SK-N-DZ (cell line): ENCODE measurements around the gene SLC16A7.

Experiments
- DNase-seq: peaks from one replicate; pipeline ENCODE4 v3.0.0-alpha.2; 2015; ENCODE audit warnings: low spot score

The SLC16A7 gene

DNA sequence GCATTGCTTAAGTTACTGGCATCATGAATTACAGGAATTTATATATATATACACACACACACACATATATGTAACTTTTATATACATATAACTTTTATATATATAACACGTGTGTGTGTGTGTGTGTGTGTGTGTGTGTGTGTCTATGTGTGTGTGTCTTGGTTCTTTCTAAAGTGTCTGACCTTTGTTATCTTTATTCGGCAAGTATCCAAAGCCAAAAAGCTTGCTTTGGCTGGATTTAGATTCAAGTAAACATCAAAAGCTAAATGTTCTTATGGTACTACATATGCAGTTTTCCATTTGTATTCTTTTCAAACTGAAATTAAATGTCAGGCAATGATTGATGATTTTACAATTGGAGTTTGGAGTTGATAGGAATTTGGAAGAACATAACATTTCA, 69.9 kb downstream of the SLC16A7 start:
- no peak for DNase-seq

DNA sequence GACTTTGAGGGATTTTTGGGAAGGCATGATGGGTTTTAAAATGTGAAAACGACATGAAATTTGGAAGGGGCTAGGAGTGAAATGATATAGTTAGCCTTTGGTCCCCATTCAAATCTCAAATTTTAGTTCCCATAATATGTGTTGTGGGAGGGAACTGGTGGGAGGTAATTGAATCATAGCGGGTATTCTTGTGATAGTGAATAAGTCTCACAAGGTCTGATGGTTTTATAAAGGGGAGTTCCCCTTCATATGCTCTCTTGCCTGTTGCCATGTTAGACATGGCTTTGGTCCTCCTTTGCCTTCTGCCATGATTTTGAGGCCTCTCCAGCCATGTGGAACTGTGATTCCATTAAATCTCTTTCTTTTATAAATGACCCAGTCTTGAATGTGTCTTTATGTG, 72.8 kb downstream of the SLC16A7 start:
- DNase-seq: no peak

DNA sequence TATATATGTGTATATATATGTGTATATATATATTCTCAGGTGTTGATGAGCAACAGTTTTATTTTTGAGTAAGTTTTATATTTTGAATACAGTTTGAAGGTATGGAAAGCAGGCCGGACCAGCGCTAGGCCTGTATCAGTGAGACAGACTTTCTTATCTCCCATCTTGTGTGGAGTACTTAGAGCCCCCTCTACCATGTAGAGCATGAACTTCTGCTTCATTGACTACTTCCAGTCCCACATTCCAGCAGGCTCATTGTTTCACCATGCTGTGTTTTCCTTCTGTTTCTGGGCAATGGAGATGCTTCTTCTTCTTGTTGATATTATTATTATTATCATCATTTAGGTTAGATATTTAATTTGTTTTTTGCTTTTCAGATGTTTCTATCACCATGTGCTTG, 76.4 kb downstream of the SLC16A7 start:
- no peak for DNase-seq

DNA sequence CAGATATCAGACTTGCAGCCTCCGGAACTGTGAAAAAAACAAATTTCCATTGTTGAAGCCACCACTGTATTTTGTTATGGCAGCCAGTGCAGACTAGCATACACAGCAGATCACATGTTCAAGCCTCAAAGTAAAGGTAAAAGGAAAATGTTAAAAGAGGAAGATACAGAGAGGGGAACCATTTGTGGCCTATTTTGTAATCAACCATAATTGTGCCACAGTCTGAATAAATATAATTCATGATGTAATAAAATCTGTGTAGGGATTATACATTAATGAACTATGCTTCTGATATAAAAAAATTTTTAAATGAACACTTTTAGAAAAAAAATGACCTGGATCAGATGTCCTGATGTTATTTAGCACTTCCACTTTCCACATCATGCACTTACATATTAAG, 79.6 kb downstream of the SLC16A7 start:
- no peak for DNase-seq

DNA sequence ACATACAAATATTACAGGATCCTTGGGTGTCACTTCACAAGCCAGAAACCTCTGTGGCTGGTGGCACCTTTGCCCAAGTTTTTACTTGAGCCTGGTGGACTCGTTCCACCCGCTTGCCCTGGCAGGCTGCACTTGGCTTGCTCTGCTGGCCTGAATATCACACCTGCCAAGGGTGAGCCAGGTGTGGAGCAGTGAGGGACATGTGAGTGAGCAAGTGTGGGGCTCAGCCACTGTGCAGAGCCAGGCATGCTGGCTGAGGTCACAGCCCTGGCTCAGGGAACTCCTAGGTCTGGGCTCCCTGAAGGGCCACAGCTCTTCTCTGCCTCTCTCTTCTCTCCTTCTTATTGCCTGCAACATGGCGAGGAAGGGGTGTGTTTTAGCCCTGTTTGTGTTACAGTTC, 82.0 kb downstream of the SLC16A7 start:
- DNase-seq: no peak

DNA sequence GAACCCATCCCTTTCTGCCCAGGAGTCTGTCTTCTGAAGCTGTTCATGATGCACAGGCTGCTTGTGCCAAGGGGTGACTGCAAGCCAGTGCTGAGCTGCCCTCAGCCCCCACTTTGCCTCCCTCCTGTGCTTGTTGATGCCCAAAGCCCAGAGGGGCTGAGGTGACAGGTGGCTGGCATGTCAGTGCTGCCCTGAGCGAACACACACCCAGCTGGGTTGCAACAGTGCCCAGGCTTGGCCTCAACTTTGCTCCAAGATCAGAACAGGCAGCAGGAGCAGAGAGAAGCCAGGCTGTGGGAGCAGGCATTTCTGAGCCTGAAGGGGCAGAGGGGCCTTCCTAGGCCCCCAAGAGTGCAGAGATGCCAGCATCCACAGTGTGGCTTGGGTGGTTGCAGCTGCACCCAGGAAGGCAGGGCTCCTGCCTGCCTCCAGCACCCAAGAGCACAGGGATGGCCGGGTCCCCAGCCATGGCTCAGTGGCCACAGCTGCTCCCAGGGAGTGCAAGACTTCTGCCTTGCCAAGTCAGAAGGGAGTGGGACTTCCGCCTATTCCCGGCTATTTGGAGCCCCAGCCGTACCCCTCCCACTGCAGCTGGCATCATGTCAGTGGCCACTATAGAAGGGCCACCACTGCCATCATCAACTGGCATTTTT, 83.1 kb downstream of the SLC16A7 start:
- no peak for DNase-seq

DNA sequence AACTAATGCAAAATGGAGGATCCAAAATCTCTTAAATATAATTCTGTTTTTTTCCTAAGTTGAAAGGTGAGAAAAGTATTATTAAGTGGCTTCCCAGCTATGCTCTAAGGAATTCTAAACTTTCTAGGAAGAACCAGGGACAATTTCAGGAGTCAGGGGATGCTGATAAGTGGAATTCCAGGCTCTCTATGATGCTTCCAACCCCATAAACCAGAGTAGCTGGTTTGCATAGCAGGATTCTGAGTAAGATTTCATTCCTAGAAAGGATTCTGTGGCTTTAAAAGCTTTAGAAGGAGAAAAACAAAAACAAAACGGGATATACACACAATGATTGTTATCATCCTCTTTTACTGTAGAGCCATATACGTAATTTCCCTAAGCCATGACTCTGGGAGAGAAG, 93.9 kb downstream of the SLC16A7 start:
- no peak for DNase-seq

DNA sequence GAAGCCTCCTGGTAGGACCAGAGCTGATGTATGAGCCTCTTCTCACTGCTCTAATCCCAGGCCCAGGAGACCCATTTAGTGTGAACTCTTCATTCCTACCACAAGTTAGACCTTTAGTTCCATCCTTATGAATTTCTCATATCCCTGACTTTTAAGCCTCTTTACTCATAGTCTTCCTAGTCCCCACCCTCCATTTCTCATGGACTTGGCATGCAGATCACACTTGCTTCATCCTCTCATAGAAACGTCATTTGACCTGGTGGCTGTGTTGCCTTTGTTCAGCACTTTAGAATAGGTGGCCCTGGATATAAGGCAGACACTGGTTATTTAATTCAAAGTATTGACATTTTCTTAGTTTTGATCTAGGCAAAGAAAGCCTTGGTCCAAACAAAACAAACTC, 99.5 kb downstream of the SLC16A7 start:
- DNase-seq: no peak

DNA sequence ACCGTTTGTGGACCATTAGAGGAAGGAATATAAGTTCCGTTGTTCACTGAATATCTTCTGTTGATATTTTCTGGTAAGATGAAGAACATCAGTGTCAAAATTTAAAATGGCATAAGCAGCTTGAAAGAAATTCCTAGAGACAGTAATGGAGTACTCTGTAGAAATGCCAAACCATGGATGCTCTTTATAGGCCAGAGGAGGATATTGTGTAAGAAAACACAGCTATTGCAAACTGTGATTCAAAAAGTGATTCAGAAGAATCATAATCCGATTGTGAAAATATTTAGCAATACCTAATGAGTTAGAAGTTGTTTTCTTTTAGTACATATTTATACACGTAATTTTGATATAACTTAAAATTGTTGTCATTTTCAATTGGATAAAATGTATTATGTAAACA, 102.8 kb downstream of the SLC16A7 start:
- DNase-seq: no peak

DNA sequence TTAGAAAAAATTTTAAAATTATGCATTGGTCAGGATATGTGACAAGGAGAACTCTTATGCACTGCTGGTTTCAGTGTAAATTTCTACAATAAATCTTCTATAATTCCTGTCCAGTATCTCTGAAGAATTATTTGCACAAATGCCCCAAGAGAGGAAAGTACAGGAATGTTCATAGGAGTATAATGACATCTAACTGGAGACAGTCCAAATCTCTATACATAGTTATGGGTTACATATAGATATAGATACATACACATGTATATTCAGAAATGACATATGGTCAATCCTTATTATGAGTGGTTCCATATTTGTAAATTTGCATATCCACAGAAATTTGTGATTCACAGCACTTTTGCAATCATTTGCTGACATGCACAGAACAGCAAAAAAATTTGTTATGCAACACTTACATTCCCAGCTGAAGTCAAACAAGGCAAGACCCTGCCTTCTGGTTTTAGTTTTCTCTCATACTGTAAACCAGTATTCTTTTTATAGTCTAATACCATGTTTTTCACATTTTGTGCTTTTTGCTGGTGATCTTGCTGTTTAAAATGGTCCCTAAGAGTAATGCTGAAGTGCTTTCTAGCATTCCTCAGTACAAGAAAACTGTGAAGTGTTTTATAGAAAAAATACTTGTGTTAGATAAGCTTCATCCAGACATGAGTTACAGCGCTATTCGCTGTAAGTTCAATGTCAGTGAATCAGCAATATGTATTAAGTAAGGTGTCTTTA, 103.8 kb downstream of the SLC16A7 start:
- DNase-seq: no peak

DNA sequence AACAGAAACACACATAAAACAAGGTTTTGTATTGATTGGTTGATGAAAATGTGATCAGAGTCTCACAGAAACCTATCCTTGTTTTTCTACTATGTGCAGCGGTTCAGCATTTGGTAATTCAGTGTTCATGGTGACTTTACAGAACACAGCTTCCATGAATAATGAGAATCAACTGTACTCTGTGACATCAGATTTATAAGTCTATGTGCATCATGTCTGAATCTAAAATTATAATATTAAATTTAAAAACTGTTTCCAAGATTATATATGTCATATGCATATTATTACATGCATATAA, 104.3 kb downstream of the SLC16A7 start:
- DNase-seq: no peak

DNA sequence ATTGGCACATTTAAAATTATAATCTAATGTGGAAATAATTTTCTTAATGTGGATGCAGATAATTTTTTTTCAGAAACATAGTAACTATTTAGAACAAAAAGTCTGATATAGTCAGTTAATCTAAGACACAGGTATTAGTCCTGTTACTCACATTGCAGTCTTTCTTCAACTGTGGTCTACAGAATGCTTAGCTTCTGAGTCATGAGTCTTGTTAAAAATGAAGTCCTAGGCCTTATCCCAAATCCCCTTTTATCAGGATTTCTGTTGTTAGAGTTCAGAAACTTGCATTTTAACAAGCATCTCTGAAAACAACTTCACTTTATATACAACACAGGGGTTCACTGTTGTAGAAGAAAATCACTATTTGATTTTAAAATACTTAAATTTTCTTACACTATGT, 112.2 kb downstream of the SLC16A7 start:
- DNase-seq: no peak

DNA sequence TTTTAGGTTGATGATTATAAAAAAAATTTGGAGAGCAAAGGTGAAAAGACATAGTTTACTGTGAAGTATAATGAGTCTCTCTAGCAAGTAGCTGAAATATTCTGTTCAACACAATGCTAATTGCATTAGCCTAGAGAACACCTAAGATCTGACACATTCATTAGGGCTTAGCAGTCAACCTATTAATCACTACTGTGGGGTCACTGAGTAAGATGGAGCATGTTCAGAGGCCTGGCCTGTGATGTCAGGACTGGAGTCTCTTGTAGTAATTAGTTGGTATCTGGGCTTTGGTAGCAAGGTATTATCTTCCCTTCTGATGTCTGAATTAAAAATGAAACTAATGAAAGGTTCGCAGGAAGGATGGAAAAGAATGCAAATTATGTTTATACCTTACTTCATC, 112.7 kb downstream of the SLC16A7 start:
- DNase-seq: no peak

DNA sequence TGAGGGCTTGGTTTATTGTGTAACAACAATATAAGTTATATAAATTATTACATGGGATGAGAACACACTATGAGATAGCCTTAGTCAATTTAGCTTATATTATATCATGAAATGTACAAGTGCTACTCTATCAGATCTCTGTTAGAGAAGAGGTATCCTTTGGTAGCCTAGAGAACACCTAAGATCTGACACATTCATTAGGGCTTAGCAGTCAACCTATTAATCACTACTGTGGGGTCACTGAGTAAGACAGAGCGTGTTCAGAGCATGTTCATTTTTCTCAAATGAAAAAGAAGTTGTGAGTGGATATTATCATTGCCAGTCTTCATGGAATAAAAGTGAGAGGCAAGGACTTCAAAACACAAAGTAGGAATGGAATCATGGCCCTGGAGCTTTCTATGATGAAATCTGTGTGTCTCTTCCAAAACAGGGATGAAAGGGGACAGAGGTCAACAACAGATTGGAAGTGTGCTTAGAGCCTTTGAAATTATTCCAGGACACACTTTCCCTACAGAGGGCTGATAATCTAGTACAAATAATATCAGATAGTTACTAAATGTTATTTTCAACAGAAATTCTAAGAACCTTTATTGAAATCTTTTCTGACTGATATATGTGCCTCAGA, 114.3 kb downstream of the SLC16A7 start:
- no peak for DNase-seq

DNA sequence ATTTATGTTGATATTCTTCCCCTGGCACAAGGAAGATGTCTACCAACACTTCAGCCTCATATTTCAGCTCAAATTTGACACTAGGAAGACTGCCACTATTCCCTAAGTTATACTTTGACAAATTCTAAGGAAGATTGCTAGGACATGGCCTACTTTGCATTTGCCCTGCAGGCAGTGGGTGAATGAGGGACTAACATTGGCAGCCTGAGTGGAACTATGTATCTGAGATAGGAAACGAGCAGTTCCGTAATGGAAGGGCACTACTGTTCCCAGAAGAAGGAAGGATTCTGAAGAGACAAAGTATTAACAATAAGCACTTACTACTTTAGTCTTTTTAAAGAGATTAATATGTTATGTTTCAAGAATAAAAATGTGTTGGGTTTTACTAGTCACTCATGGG, 115.1 kb downstream of the SLC16A7 start:
- no peak for DNase-seq

DNA sequence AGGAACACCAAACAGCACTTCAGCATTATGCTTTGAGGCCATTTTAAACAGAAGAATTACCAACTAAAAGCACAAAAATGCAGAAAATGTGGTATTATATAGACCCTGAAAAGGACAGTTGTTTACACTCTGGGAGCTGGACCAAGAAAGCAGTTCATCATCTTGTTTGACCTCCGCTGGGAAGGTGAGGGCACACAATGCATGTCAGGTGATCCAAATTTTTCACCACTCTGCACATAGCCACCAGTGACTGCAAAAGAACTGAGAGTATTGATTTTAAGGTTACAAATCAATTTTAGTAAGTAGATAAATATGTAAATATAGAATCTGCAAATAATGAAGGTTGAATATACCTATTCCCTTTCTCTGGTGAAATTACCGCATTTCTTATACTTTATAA, 119.6 kb downstream of the SLC16A7 start:
- no peak for DNase-seq

DNA sequence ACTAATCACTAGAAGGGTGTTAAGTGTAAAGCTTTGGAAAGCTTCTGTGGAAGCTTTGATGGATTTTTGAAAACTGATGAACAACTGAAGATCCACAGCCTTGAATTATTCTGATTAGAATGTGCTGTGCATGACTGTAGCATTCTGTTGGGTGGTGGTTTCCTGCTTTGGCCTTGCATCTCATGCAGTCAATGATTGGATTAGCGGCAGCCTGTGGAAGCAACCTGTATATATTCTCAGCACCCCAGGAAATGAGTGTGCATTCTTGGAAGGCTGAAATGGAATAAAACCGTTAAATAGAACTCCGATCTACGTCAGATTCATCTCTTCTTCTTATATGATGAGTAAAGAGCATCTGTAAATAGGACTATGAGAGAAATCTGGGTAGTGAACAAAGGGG, 120.2 kb downstream of the SLC16A7 start:
- DNase-seq: no peak

DNA sequence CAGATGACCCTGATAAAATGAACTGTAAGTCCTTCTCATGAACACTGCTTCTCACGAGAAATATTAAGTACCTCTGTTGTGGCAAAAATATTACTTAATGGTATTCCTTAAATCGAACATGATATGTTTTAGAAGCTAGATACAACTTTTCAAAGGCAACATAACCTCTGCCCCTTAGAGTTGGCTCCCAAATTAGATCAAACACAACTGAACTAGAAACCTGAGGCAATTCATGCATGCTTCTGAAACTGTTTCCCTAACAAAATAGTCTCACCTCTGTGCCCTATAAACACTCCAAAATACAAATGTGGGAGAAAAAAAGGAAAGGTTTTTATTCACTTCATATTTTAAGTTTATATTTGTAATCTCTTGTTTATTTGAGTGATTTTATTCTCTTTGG, 121.6 kb downstream of the SLC16A7 start:
- DNase-seq: no peak

DNA sequence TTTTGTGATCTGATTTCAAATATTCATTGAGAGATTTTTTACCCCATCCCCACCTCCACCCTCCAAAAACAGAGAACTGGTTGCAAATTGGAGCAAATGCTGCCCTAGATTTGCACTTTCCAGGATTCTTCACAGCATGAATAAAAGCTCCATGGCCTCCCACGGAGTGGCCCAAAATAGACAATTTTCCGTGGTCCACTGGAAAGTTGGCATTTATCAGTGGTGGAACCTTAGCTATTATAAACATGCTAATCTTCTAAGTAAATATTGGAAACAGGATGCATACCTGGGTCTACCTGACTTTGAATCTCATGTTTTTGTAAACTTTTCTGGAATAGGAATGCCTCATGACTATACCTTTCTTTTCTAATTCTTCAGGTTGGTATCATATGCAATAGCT, 123.9 kb downstream of the SLC16A7 start:
- no peak for DNase-seq

DNA sequence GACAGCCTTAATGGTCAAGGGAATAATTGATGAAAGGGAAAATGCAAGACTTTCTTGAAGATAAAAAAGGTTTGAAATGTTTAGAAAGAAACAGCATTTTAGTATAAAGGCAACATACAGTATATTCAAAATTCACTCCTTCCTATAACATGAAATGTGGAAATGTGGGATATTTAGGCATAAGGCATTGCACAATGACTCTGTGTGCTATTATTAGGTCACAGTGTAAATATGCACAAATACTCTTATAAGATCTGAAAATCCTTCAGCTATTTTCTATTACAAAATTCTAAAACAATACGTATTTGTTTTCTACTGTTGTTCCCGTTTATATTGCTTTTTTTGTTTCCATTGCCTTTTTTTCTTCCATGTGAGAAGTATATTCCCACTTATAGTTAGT, 127.7 kb downstream of the SLC16A7 start:
- no peak for DNase-seq

DNA sequence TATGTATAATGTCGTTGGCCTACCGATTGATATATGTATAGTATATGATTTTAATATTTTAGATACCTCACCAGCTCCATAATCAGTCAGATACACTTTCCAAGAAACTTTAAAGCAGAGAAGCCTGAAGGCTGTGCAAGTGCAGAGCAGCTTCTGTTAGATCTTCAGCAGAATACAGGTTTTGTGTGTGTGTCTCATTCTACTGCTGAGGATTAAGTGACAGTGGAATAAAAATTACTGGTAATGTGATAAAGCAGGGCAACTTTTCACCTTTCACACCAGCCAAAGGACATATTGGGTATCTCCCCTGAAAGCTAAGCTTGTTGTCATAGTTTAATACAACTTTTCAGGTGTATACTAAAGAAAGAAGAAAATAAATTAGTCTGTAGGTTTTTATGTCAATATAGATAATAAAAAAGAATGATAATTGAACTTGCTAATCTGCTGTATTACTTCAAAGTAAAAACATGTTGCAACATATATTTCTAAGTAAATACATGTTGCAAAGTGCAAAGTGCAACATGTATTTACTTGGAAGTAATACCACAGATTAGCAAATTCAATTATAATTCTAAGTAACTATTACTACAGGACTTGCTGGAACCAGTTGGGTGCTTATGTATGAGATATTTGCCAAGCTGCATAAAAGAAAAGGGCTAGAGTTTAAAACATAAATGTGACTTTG, 128.3 kb downstream of the SLC16A7 start:
- no peak for DNase-seq

DNA sequence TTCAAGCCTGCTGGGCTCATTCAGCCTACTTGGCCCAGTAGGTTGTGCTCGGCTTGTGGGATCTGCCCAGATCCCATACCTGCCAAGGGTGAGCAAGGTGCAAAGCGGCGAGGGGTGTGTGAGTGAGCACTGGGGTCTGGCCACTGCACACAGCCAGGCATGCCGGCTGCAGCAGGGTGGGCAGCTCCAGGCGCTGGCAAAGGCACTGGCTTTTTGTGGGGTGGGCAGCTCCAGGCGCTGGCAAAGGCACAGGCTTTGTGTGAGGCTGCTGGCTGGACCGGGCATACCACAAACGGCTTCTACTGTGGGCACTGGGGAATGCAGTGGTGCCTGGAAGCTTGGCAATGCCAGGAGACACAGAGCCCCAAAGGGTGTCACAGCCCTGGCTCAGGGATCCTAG, 137.4 kb downstream of the SLC16A7 start:
- DNase-seq: no peak

DNA sequence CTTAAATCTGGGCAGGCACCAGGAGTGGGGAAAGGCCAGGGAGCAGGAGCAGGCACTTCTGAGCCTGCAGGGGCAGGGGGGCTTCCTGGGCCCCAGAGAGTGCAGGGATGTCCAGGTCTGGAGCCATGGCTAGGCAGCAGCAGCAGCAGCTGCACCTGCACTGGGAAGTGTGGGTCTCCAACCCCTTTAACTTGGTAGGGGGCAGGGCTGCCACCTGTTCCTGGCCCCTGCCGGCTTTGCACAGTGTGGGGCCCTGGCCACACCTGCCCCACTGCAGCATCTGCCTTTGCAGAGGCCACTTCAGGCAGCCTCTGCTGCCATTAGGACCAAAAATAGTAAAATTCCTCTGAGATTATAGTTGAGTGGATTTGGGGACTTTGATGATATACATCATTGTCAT, 138.5 kb downstream of the SLC16A7 start:
- DNase-seq: no peak
